ENCODE data around the gene ZNF354C. TPM values are rescaled to one million over a fixed set of nuclear protein-coding genes. Genes with fewer than 3 reads are reported as not detected.

Gene ZNF354C
- total and polyA plus RNA-seq, 2 of the 8 experiments (the other 6 are each of a cell fraction or from before 2014, with no cell fraction given), result 0.85 to 2.3 TPM

- ChIA-PET POLR2A (ENCODE audit: partially characterized antibody) (interaction anchor here (1.1 kb wide), 2 partner anchors 23 to 27 kb away, joined by 3 to 4 read pairs; no protein-coding TSS in a partner anchor), CTCF (ENCODE audit: partially characterized antibody) (no interaction called here)
- Histone ChIP-seq H2BK120ac (replicated peaks; ENCODE audit: low read depth, low read length) (no peak within 1 kb of the TSS), H3K79me1 (ENCODE audit: low read depth, low read length) (no peaks in the 10 kb centered on the region), H3K18ac (ENCODE audit: extremely low read depth, low read length) (0 out of 2 replicates have a peak within 1 kb of the TSS, but pooled peaks have one; percentile 48), H3K27ac (ENCODE audit: low read depth, low read length) (peak within 1 kb of the TSS; percentile 64; the same call in 1 of the 2 replicates), H3K23me2 (ENCODE audit: low read depth, low read length) (no peaks in the 10 kb centered on the region; the same call in 1 of the 2 replicates), H2BK15ac (ENCODE audit: low read length) (no peak within 1 kb of the TSS), H4K91ac (replicated peaks; ENCODE audit: insufficient read length, low read length) (peak within 1 kb of the TSS; percentile 74), H3K9ac (replicated peaks in 1 of 4; ENCODE audit: extremely low read depth in 1 of 4, low read depth in 3 of 4, low read length in 3 of 4) (peak within 1 kb of the TSS; percentile 55 to 82 (median 69); a peak in 6 of 7 replicates), H3K4me1 (replicated peaks in 1 of 4; ENCODE audit: control insufficient read depth in 3 of 4, insufficient read depth in 4 of 4, low read length in 3 of 4) (peaks cover 0 to 2% (median 0%) of the 10 kb centered on the region in 4 experiments; a peak in 1 of 7 replicates), H2BK20ac (ENCODE audit: low read length) (no peak within 1 kb of the TSS), H3K4ac (replicated peaks; ENCODE audit: insufficient read length, low read depth, low read length) (no peak within 1 kb of the TSS), H2AK5ac (ENCODE audit: low read depth, low read length) (no peak within 1 kb of the TSS), H3K56ac (replicated peaks; ENCODE audit: insufficient read length, low read depth, low read length) (no peak within 1 kb of the TSS), H3K4me2 (ENCODE audit: insufficient read depth in 1 of 2, low read depth in 2 of 2, low read length in 2 of 2) (peak within 1 kb of the TSS; percentile 62 to 77), H2AFZ (ENCODE audit: low read length) (peak within 1 kb of the TSS; percentile 25; the same call in 1 of the 2 replicates), H2BK5ac (ENCODE audit: low read depth, low read length) (no peak within 1 kb of the TSS), H3K79me2 (ENCODE audit: control insufficient read depth in 1 of 2, insufficient read depth in 2 of 2, low read length in 2 of 2) (no peaks in the 10 kb centered on the region), H3K9me3 (ENCODE audit: insufficient read depth in 2 of 2, low read depth in 1 of 2, low read length in 1 of 2) (peaks cover 17 to 21% of the 10 kb centered on the region in 2 experiments; a peak in 3 of 4 replicates), H3K23ac (ENCODE audit: insufficient read length) (no peak within 1 kb of the TSS), H3K14ac (ENCODE audit: insufficient read length) (no peak within 1 kb of the TSS), H2BK12ac (ENCODE audit: low read depth, low read length) (no peak within 1 kb of the TSS), H4K20me1 (replicated peaks in 1 of 2; ENCODE audit: control insufficient read depth in 1 of 2, insufficient read depth in 2 of 2, low read length in 2 of 2) (no peaks in the 10 kb centered on the region), H4K8ac (ENCODE audit: extremely low read depth, insufficient read depth, low read length) (peak within 1 kb of the TSS; percentile 83; the same call in 1 of the 2 replicates), H3K27me3 (replicated peaks in 1 of 4; ENCODE audit: control insufficient read depth in 3 of 4, extremely low read depth in 1 of 4, insufficient read depth in 3 of 4, low read length in 3 of 4) (0 out of 7 replicates have a peak, but pooled peaks cover 0 to 2% (median 0%) of the 10 kb centered on the region in 4 experiments), H4K5ac (ENCODE audit: insufficient read length, low read depth, low read length) (peak within 1 kb of the TSS; percentile 72), H3K36me3 (ENCODE audit: control insufficient read depth in 2 of 4, insufficient read depth in 4 of 4, low read length in 3 of 4) (peaks cover 0 to 26% (median 12%) of the 10 kb centered on the region in 4 experiments; a peak in 6 of 8 replicates), H3K4me3 (ENCODE audit: extremely low read depth in 1 of 4, insufficient read depth in 2 of 4, low read depth in 3 of 4, low read length in 4 of 4) (peak within 1 kb of the TSS; percentile 47 to 79 (median 68))
- FAIRE-seq, result peak; percentile 85
- WGBS, 2 experiments (ENCODE audit: extremely low coverage in 1 of 2, insufficient coverage in 1 of 2, insufficient read length in 1 of 2, insufficient replicate concordance in 2 of 2, low coverage in 1 of 2, low lambda C conversion rate in 2 of 2, missing lambda C conversion rate in 1 of 2), result 2% methylated on average over 55 of the region's 72 CpGs; no CpG with 5 or more reads in 1 of the 2 experiments
- DNase-seq (ENCODE audit: low read depth in 1 of 2, low spot score in 2 of 2), result peak; percentile 82 to 92
- TF ChIP-seq HDAC6 (IDR thresholded peaks at IDR 0.05; ENCODE audit: low read depth, low read length) (no peak), ASH2L (IDR thresholded peaks at IDR 0.05; ENCODE audit: low read length) (peak; percentile 76)
Observed at GRCh38 chr5:179023528-179024189, 36.5 kb upstream of the ZNF354C start, which contains the start of gene ZNF879. ZNF879 (plus strand) TSS chr5:179023804; CDS start chr5:179025005, 1,201 bp downstream.
